ENCODE measurements around the gene LLGL2.

- TF ChIP-seq POLR2AphosphoS5 (IDR thresholded peaks at IDR 0.05): no peak
- TF ChIP-seq POLR2A (IDR thresholded peaks at IDR 0.05): no peak
- no peak for TF ChIP-seq CTCF (IDR thresholded peaks at IDR 0.05)
Measured at GRCh38 chr17:75595284-75595919, 69.9 kb downstream of the LLGL2 start.
